Hepatic stellate cell (primary cell): Measurements from ENCODE around the gene PEX5L.

Experiments
- DNase-seq: peaks from one replicate; pipeline ENCODE4 v3.0.0; 2011; ENCODE audit warnings: low spot score

Gene PEX5L

GRCh38 chr3:179887295-179887943, 149.3 kb downstream of the PEX5L start:
- no peak for DNase-seq

- DNase-seq = no peak
Observed at GRCh38 chr3:179885950-179886349, 150.8 kb downstream of the PEX5L start.

GRCh38 chr3:179884136-179884535, 152.6 kb downstream of the PEX5L start:
- DNase-seq = no peak

GRCh38 chr3:179882292-179882691, 154.4 kb downstream of the PEX5L start:
- no peak for DNase-seq

DNA sequence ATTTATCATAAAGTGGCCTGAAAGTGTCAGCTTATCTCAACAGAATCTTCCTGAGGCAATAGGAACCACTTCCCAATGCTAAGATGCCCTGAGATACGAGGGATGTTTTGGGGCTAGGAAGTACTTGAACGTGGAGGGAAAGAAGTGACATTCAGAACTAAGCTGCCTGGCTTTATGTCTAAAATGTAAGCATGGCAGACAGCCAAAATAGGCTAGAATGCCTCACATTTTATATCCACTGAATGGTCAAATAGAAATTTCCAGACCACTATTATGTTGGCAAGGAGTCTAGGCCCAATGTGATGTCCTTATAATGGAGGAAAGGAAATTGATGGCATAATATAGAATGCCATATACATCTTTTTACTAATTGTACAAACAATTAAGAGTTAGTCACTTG, 154.9 kb downstream of the PEX5L start:
- no peak for DNase-seq

GRCh38 chr3:179880868-179881267, 155.9 kb downstream of the PEX5L start:
- no peak for DNase-seq

DNA sequence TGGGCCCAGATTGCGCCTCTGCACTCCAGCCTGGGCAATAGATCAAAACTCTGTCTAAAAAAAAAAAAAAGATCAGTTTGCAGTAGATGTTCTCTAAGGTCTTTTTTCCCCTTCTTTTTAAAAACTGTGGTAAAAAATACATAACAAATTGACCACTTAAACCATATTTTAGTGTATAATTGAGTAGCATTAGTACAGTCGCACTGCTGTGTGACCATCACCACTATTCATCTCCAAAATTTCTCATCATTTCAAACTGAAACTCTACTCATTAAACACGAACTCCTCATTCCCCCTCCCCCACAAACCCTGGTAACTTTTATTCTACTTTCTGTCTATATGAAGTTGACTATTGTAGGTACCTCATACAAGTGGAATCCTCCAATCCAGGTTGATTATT, 160.3 kb downstream of the PEX5L start:
- no peak for DNase-seq

DNA sequence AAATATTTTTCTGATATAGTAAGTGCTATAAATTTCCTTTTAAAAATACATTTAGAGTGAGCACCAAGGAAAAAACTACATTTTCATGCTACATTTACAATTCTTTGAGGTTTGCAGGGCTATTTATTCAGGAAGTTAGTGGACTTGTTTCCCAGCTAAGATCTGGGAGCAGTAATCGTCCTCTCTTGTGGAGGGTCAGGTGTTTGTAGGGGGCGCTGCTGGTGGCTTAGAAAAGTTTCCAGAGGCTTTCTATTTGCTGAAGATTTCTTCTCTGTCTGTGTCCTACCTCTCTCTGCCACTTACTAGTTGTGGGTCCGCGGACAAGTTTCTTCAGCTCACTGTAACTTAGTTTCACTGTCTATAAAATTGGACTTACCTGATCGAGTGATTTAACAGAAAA, 163.9 kb downstream of the PEX5L start:
- no peak for DNase-seq

DNA sequence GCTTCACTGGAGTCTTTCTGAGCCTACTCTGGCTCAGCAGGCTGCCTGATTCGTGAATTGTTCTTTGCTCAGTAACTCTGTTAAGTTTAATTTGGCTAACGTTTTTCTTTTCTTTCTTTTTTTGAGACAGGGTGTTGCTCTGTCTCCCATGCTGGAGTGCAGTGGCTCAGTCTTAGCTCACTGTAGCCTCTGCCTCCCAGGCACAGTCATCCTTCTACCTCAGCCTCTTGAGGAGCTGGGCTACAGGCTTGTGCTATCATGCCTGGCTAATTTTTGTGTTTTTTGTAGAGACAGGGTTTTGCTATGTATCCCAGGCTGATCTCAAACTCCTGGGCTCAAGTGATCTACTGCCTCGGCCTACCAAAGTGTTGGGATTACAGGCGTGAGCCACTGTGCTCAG, 165.0 kb downstream of the PEX5L start:
- no peak for DNase-seq

GRCh38 chr3:179868715-179869114, 168.0 kb downstream of the PEX5L start:
- DNase-seq = no peak

- no peak for DNase-seq
Observed at GRCh38 chr3:179867961-179868360, 168.8 kb downstream of the PEX5L start.

- DNase-seq = no peak
Observed at GRCh38 chr3:179865861-179866505, 170.8 kb downstream of the PEX5L start.

DNA sequence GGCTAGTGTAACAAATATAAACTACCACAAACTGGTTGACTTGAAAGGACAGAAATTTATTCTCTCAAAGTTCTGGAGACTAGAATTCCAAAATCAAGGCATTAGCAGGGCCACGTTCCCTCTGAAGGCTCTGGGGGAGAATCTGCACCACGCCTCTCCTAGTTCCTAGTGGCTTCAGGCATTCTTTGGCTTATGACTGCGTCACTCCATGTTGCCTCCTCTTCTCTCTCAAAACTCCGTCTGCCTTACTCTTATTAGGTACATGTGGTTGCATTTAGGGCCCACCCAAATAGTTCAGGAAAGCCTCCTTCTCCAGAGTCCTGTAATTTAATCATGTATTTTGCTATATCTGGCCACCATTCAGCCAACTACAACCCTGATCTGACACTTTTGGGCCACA, 174.8 kb downstream of the PEX5L start:
- DNase-seq = no peak

DNA sequence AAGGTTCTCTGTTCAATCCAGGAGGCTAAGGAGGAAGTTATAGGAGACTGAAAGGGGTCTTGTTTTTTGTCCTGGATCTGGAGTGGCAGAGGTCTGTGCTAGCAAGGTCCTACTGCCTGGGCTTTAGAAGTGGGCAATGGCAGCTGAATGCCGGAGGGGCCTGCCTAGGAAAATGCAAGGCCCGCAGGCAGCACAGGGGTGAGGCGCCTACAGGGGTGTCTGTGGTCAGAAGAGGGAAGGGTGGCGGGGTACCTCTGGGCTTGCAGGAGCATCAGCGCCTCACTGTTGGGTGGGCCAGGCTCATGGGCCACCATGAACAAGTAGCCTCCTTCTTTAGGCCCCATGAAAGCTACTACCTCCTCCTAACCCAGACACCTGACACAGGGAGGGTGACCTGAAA, 175.4 kb downstream of the PEX5L start:
- no peak for DNase-seq

DNA sequence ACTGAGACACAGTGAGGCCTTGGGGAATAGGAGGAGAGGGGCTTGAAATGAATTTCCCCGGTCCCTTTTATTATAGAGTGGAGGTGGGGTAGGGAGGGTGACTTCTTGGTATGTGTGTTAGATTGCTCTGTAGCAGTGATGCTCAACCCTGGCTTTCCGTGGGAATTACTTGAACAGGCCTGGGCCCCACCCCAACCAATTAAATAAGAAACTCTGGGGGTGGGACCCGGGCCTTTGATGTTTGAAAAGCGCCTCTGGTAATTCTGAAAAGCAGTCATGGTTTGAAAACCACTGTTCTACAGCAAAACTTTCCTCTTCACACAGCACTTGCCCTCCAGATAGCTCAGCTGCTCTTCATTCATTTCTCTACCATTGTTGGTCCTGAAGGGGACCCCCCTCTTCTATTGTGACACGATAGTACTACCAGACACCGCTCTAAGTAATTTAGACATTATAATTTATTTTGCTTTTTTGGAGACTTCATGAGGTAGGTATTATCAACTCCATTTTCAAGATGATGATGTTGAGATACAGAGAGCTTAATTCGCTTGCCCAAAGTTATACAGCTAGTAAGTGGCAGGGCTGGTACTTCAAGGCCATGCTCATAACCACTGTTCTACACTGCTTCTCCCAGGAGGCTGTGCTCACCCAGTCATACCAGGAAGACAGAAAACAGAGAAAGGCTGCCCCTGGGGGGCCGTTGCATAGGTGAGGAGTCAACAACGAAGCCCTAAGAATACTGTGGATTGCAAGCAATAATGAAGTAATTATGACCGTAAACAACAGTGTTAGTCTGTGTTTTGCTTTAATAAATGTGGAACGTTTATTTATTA, 176.2 kb downstream of the PEX5L start:
- DNase-seq = no peak

DNA sequence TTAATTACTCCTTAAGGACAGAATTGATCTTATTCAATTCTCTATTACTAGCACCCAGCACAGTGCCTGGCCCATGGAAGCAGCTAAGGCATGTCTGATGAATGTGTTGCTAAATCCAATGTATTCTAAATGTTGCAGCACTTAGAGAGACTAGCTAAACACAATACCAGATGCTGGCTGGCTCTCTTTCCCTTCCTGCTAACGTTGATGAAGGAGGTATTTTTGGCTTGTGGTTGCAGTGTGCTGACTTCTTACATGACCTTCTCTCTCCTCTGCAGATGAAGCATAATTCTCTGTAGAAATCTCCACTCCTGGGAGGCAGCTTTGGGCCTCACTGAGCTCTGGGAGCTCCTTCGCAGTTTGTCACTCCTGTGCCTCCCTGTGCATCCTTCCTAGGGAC, 183.6 kb downstream of the PEX5L start:
- DNase-seq = peak; percentile 24

- peak; percentile 27 for DNase-seq
Observed at GRCh38 chr3:179852142-179852905, 184.4 kb downstream of the PEX5L start.

- no peak for DNase-seq
Observed at GRCh38 chr3:179848711-179849110, 188.0 kb downstream of the PEX5L start.

DNA sequence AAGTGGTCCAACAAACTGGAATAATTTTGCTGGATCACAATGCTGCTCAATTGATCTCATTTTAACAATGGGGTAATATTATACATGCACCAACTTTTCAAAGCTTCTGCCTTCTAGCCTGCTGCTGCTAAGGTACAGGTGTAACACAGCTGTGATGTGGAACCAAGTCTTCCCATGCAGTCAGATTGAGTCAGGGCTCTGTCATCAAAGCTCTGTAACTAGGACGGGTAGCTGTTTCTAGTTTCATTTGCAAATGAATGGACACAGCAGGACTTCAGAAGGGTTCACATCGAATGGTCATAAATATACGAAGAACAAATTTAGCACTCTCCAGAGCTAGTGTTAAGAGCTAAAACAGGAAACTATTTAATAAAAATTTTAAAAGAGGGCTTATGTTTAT, 194.7 kb downstream of the PEX5L start:
- DNase-seq = no peak

DNA sequence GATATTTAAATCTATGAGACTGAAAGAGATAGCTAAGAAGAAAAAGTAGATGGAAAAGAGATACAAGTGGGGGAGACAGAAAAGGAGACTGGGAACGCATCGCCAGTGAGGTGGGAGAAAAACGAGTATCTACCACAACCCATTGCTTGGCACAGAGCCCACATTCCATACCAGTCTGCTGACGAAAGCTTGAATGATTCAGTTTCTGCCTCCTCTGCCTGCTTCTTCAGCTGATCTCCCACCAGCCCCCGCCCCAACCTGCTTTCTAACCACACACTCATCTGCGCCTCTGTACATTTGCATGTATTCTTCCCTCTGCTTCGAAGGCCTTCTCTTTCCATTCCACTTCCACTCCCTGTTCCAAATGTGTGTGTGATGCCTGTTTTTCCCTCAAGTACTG, 195.8 kb downstream of the PEX5L start:
- DNase-seq = no peak

DNA sequence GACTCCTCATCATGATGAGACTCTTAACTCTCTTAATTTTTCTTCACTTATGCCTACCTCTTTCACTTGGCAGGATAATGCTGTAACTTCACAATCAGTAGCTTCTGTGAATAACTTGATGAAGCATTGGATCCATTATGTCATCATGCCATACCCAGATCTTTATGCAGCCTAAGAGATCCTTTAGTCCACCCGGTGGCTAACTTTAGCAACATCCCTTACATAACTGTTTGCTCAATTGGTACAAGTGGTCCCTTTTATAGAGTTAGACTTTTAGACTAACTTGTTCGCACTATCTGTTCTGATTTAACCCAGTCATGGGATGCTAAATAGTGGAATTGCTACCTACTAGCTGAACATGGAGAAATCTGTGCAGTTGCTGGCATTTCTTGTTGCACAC, 199.4 kb downstream of the PEX5L start:
- DNase-seq = no peak

DNA sequence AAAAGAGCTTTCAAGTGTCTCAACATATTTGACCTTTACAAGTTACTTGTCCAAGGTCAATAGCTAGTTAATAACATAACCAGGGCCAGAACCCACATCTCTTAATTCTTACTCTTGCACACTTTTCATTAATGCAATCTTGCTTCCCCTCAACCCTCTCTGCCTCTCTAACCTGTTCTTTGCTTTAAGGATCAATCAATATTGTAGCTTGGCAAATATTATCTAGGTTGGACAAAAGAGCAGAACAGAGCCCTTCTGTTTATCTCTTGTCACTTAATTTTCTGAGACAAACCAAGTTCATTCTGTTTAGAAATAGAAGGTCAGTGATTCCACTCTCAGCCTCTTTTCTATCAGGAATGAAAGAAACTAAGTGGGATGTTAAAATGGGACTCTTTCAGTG, 203.4 kb downstream of the PEX5L start:
- DNase-seq = no peak
